Activated CD4-positive, alpha-beta T cell treated with anti-CD3 and anti-CD28 coated beads, Interleukin-2, amount 50 U/mL, for 1 hour (primary cell): ENCODE results near the gene ARHGEF5.
"Not testable (repeated sequence)": the region's sequence is repeated elsewhere in the genome, so short reads cannot be mapped to it uniquely, and the experiment has no call there.

ENCODE experiments used
- DNase-seq: peaks from one replicate; pipeline ENCODE4 v3.0.0-alpha.2; 2020

ARHGEF5 gene

DNA sequence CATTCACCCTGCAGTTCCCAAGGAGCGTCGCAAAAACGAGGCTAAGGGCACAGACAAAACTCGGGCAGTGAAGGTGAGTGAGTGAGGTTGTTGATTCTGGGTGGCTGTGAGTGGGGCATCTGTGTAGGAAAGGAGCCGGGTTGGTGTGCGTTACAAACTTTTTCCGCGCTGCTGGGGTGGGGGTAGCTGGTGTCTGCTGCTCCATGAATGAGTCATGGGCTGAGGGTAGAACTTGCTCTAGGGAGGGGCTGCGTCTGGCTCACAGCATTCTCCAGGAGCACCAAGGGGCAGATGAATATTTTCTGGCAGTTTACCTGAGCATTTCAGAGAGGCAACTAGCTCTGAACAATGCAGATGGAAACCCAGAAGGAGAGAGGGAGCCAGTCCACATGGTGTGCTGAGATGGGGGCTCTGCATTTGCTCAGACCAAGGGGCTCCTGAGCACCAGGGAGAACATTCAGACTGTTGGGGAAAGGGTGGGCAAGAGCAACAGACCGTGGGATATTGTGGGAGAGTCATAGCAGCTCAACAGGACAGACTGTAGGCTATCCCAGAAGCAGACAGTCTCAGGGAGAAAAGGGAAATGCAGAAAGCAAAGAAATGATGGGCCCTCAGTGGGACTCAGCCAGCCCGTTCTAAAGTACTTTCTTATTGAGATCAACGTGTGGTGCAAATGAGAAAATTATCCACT lies 29.5 kb downstream of the ARHGEF5 start:
- DNase-seq, result no peak

DNA sequence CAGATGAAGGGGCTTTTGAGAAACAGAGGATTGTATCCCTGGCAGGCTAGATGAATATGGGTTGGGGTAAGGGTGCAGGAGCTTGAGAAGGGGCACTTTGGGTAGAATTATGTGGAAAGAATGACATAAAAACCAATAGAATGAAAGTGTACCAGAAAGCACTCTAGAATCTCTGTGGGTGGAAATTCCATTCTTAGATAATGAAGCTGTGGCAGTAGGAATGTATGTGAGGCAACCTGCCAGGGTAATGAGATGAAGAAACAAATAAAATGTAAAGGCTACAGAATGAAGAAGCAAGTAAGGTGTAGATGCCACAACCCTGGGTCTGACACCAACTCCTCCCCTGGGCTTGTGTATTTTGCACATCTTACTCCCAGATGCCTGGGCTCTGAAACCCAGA lies 31.5 kb downstream of the ARHGEF5 start:
- no peak for DNase-seq

DNA sequence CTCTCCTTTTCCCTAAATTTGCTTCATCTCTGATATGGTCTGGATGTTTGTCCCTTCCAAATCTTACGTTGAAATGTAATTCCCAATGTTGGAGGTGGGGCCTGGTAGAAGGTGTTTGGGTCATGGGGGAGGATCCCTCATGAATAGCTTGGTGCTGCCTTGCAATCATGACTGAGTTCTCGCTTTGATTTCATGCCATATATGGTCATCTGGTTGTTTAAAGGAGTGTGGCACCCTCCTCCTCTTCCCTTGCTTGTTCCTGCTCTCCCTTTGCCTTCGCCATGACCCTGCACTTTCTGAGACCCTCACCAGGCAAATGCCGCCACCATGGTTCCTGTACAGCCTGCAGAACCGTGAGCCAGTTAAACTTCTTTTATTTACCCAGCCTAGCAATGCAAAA lies 33.7 kb downstream of the ARHGEF5 start:
- DNase-seq, result no peak

DNA sequence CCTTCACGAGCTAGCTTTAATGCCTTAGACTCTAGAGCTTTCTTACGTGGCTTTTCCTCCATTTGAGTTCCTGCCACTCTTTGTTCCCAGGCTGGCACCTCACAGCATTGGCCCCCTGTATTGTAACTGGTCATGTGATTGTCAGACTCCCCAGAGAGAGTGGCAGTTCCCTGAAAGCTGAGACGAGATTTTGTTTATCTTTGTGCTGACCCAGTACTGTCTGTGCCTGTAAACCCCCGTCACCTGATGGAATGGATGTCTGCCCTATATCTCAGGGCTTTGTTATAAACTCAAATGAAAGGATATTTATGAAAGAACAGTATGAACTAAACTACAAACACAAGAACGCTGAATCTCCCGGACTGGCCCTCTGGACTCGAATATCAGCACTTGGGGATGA lies 35.3 kb downstream of the ARHGEF5 start:
- no peak for DNase-seq

DNA sequence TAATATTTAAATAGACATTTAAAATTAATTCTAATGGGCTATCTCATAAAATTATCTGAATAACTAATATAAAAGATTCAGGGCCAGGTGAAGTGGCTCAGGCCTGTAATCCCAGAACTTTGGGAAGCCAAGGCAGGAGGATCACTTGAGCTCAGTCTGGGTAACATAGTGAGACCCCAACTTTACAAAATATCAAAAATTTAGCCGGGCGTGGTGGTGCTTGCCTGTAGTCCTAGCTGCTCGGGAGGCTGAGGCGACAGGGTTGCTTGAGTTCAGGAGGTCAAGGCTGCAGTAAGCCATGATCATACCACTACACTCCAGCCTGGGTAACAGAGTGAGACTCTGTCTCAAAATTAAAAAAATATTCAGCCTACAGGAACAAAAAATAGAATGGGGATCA lies 35.8 kb downstream of the ARHGEF5 start:
- DNase-seq, result no peak

DNA sequence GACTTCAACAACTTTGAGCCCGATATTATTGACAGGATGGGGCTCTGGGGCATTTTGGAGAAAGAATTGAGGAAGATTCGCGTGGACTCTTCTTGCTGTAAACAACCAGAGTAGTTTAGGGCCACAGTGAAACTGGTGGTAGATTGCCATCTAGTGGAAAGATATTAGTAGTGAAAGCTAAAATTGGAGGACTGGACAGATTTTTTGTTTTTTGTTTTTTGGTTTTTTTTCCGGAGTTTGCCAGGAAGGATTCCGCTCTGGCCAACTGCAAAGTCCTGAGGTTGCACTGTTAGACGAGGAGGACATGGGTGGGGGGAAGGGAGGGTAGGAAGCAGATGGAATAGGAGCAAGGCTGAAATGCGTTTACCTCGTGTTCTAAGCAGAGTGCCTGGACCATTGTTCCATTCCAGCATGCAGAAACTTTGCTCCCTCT lies 36.6 kb downstream of the ARHGEF5 start:
- DNase-seq, result no peak

DNA sequence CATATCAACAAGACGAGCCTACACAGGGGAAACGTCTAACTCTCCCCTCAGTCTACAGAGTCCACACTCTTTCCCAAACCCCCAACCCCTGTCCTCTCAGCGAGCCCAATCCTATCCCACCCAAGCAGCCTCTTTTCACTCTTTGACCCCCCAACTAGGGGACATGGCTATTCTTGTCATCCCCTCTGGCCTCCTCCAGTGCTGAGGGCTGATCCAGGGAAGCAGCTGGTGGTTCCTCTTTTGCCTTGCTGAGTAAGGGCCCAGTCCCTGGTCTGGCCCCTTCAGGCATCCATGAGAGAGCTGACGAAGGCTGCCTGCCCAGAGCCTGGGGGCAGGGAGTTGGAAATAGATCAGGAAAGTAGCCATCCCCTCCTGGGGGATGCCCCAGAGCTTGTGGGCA lies 41.9 kb downstream of the ARHGEF5 start:
- no peak for DNase-seq

DNA sequence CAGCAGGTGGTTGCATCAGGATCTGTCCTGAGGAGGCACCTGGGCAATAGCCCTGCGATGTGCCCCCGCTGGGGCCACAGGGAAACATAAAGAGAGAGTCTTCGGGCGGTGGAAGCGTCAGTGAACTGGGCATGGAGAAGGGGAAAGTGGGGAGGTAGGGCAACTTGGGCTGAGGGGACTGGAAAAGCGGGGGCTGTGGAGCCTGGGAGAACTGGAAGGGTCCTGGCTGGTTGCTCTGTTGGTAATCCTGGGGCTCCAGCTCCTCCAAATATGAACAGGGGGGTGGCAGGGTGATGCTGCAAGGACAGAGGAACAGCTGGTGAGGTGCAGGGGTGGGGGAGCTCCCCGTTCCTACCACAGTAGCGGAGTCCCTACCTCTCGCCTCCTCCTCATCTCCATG lies 43.1 kb downstream of the ARHGEF5 start:
- no peak for DNase-seq

DNA sequence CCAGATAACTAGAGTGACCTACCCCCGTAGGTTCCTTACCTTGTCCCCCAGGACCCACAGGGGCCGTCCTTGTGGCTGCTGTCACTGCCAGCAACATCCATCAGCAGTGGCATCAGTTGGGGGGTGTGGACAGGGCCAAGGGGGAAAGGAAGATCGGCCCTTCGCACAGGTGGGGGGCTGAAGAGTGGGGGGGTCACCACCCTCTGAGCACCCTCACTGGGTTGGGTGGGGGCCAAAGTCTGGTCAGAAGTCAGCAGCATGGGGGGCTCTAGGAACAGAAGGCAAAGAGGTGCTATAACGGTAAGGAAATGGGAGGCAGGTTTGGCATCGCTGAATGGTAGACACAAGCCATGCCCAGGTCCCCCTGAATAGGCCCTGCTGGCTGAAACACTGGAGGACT lies 43.7 kb downstream of the ARHGEF5 start:
- DNase-seq, result no peak

DNA sequence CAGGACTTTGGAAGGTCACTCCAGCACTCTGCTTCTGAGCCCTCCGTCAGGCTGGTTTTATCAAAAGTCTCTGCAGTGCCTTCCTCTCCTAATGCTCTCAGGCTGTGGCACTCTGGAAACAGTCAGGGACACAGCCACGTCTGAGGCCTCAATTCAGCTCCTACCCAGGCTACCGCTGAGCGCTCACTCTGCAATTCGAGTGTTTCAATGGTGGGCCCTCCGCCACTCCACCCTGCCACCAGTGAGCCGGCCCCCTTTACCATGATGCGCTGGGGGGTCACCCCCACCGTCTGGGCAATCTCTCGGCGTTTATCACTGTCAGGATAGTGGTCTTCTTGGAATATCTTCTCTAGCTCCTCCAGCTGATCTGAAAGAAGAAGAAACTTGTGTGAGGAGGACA lies 44.7 kb downstream of the ARHGEF5 start:
- no peak for DNase-seq

DNA sequence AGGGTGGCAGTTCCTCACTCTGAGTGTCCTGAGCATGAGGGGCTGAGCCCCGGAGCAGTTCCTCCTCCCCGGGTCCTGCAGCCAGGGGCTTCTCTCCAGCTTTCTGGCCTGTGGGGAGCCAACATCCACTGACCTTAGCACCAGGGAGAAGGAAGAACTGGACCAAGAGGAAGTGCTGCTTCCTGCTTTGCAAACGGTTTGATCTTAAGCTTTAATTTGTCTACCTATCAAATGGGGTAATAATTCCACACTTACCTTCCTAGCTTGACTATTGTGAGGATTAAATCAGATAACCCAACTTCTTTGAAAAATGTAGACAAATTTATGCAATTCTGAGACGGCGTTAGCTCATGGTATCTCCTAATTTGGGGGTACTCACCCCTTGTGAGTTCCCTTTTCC lies 46.3 kb downstream of the ARHGEF5 start:
- DNase-seq, result no peak

DNA sequence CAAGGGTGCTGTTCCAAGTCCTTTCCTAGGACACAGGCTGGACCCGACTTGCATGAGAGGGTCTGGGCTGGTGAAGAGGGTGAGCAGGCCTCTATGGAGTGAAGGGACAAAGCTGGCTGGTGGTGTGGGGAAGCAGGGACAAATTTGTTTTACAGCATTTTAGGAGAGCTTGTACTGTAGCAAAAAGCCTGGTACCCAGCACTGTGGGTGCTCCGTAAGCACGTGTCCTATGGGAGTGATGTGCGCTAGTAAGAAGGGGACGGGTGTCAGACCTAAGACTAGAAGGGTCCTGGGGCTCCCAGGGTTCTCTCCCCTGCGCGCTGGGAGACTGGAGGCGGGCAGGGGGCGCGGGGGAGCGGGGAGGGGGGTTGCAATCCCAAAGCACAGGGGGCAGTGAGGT lies 47.9 kb downstream of the ARHGEF5 start:
- DNase-seq, result no peak

DNA sequence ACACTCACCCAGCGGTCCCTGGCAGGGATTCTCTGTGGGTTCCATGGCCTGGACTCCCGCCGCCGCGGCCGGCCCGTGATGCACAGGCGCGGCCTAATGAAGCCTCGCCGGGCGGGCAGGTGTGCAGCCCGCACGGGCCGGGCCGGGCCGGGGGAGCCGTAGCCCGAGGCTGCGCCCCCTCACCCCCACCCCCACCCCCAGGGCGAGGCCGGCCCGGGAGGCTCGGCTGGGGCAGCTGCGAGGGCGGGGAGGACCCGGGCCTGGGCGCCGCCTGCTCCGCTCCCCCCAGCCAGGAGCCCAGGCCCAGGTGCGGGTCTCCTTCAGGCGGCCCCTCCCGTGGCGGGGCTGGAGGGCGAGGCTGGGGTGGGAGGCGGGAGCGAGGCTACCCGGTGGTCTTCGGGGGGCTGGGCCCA lies 48.5 kb downstream of the ARHGEF5 start, which contains the start of gene NOBOX:
Gene NOBOX (minus strand): TSS at position 45 of the 413 bp plus-strand sequence.
- DNase-seq, result no peak

DNA sequence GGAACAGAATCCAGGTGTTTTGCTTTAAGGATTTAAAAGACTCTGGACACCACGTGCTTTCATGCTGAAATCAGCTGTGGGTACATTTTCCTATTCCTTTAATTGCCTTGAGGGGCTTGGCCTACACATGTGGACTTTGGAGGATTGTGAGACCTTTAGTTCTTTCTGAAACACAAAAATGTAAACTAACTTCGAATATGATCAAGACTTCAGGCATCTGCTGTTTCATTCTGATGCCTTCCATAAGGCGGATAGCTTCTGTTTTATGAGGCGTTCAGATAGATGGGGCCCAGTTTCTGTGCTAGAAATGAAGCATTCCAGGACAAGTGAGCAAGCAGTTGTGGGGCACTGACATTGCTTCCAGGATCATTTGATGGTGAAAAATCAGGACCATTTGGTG lies 49.7 kb downstream of the ARHGEF5 start:
- no peak for DNase-seq

DNA sequence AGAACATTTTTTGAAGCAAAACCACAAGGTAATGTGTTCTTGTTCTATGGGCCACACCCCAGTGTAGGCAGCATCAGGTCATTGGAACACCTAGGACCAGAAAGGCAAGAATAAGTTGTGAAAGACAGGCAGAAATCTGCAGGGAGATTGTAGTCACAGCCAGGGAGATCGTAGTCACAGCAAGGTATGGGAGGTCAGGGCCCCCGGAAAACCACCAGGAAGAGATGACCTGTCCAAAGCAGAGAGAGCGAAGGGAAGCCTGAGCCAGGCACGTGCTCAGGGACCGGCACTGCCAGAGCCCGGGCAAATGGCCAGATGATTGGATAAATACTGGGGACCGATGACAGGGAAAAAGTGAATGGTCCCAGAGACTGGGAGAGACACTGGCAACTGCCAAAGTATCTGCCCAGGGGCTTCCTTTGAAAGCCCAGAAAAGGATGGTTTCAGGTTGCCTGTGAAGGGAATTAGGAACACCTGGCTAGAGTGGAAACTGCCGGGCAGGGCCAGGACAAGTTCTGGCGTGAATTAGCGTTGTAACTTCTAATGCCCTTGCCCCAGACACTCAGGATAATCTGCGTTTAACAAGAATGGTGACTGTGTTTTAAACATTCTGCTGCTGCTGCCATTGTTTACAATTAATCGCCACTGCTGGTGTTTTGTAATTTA lies 52.2 kb downstream of the ARHGEF5 start:
- no peak for DNase-seq

DNA sequence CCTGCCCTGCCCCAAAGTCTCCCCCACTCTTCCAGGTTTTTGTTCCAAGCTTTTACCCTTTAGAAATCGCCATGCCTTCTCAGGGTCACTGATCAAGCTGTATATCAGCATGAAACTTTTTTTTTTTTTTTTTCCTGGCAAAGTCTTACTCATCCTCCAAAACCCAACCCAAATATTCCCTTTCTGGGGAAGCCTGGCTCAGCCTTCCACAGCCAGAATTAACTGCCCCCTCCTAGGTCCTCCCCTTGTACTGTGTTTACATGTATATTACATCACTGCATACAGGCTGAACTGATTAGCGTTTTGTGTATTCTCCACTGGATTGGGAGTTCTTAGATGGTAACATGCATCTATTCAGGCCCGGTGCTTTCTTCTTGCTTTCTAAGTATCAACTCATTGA lies 52.9 kb downstream of the ARHGEF5 start:
- DNase-seq, result no peak

DNA sequence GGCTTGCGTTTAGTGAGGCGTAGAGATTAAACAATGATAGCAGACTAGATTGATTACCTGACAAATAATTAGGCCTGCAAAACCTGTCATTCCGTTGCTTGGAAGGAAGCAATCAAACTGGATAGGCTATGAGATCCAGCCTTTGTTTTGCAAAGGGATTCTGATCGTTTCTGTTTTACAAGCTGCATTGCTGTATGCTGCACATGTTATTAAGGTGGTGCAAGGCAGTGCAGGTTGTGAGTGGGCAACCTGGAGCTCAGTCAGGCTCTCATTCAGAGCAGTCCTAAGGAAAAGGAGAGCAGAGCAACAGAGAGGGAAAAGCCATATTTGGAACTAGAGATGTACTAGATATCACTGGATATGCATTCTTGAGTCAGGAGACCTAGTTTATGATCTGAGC lies 55.2 kb downstream of the ARHGEF5 start:
- DNase-seq, result no peak

DNA sequence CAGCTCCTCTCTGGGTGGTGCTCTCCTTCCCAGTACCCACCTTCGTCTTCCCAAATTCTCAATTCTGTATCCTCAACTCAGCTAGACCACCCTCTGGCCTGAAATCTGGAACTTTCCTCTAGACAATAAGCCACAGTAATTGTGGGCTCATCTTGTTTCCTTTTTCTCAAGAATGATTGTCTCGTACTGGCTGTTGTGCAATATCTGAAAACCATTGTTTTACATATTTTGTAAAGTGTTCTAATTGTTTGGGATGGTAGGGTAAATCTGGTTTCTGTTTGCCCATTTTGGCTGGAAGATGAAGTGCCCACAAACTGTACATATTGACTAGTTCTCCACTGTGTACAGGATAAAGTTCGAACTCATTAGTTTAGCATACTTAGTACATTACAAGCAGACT lies 59.6 kb downstream of the ARHGEF5 start:
- DNase-seq, result no peak

DNA sequence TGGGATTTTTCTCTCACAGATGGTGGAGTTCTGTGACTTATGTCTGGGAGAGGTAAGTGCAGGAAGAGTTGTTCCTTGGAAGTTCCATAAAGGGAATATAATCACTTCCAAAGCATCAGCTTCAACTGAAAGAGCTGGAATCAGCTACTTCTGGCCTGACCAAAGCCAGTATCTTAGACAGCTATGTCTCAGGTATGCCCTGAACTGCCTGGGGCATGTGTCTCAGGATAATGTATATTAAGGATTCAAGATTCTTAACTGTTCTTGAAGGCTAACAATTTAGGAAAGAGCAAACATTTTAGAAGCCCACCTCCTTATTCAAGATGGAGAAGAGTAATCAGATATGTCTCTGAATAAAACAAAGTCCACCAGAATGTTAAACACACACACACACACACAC lies 60.7 kb downstream of the ARHGEF5 start:
- no peak for DNase-seq

DNA sequence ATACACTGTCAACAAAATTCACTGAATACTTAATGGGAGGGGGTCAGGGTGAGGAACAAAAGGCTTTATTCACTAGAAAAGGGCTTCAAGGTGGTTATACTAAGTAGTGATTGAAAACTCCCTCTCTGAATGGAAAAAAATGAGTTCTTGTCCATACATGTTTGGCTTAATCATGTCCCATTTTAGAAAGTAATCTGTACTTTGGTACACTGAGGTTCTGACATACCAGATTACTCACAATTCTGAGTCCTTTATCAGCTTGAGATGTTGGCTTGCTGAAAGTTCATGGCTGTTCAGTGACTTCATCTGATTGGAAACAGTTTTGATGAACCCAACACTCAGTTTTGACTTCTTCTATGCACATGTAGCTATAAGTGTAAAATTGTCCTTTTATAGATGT lies 61.1 kb downstream of the ARHGEF5 start:
- no peak for DNase-seq

DNA sequence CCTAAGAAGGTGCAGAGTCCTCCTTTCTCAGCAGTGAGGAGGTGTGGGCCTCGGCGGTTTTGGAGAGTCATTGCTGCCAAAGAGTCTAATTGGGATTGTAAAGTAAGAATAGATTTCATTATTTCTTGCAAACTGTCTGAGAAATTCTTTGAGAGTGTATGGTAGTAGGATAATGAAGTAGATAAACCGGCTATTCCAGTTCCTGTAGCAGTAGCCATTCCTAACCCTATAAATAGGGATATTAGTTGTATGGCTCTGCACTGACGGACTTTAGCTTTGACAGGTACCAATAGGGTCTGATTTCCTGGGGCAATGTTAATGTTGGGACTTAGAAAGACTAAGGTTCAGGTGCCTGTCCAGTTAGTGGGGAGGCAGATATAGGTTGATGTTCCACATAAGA lies 63.7 kb downstream of the ARHGEF5 start:
- DNase-seq, result not testable (repeated sequence)

DNA sequence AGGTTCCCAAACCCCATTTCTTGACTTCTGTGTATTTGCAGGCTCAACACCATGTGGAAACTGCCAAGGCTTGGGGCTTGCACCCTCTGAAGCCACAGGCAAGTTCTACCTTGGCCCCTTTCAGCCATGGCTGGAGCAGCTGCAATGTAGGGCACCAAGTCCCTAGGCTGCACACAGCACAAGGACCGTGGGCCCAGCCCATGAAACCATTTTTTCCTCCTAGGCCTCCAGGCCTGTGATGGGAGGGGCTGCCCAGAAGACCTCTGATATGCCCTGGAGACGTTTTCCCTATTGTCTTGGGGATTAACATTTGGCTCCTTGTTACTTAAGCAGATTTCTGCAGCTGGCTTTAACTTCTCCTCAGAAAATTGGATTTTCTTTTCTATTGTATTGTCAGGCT lies 72.3 kb downstream of the ARHGEF5 start:
- DNase-seq, result not testable (repeated sequence)

DNA sequence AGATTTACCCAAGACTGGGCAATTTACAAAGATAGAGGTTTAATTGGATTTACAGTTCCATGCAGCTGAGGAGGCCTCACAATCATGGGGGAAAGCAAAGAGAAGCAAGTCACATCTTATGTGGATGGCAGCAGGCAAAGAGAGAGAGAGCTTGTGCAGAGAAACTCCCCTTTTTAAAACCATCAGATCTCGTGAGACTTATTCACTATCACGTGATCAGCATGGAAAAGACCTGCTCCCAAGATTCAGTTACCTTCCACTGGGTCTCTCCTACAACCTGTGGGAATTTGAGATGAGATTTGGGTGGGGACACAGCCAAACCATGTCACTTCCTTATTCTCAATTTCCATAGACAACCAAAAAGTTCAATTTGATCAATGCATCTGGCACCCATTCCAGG lies 73.2 kb downstream of the ARHGEF5 start:
- DNase-seq, result no peak
